Activated T-helper 9 cell treated with anti-CD3 and anti-CD28 coated beads, Interleukin-2, amount 50 U/mL, for 16 hours (primary cell): ENCODE results near the gene PDYN.

Source experiments
- DNase-seq: peaks from one replicate; pipeline ENCODE4 v3.0.0-alpha.2; 2020; ENCODE audit warnings: low read depth

The PDYN gene

GRCh38 chr20:1934721-1935573 is 58.9 kb downstream of the PDYN start:
- DNase-seq, result no peak

DNA sequence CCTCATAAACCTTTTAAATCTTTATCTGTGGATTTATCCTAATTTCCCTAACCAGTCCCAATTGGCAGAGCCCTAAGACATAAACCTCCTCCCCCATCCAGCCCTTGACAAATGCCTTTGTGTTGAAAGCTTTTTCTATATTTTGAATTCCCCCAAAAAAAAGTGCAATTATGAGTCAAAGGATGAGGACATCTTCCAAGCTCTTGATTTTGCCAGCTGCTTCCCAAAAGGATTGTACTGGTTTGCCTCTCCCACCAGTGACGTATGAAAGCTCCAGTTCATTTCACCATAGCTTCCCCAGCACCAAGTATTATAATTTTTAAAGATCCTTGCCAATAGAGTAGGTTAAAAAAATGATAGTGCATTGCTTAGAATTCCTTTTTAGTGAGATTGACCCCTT is 59.7 kb downstream of the PDYN start:
- no peak for DNase-seq

DNA sequence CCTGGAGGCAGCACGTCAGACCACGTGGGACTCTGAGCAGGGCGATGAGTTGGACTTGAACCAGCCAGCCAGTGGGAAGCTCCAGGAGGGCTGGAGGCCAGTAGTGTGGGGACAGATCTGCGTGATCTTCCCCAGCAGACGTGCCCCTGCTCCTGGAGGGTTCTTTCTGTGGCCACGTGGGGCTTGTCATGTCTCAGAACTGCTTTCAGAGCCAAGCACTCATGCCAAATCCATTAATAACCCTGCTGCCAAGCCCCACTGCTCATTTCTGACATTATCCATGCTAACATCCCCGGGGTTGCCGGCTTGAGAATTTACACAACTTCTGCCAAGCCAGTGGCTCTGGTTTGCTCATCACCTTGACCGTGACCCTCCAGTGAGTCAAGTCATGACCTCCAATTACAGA is 60.4 kb downstream of the PDYN start:
- DNase-seq, result no peak

DNA sequence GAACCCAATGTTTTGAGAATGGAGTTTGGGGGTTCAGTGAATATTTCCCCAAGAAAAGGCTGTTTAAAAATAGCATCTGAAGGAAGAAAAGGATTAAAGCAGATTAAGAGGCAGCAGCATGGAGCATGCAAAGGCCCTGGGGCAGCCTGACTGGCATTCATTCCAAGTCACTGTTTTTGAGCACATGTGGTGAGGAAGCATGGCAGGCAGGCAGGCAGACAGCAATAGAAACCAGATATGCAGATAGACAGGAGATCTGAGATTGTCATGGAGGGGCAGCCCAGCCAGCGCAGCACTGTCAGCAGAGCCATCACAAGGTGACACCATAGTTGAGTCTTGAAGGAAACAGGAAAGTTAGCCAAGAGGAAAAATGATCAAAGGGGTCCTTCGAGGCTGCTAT is 60.9 kb downstream of the PDYN start:
- DNase-seq, result no peak

- no peak for DNase-seq
Measured at GRCh38 chr20:1931830-1932229, 62.0 kb downstream of the PDYN start.

- DNase-seq, result no peak
Measured at GRCh38 chr20:1930165-1930564, 63.7 kb downstream of the PDYN start.

DNA sequence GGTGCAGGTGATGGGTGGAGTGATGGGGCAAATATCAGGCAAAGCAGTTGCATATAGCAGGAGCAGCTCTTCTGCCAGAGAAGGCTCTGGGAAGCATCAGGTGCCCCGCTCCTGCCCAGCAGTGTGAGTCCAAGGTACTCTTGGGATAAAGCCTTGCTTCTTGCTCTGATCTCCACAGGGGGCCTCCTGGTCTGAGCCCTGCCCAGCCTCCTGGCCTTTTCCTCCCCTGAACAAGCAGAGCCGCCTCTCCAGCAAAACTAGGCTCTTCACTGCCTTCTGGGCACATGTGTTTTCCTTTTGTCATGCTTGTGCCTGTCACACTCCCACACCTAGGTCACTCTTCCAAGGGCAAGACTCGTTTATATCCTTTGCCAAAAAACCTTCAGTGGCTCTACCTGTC is 64.4 kb downstream of the PDYN start:
- DNase-seq, result no peak

- DNase-seq, result no peak
Measured at GRCh38 chr20:1928782-1929181, 65.1 kb downstream of the PDYN start.
